ENCODE data around the gene ISYNA1. TPM values are rescaled to one million over a fixed set of nuclear protein-coding genes. Genes with fewer than 3 reads are reported as not detected.
A peak's percentile ranks its signal among the peaks of the same experiment; 100 is the strongest.

The ISYNA1 gene
- total and polyA plus RNA-seq, 2 of the 8 experiments (the other 6 are each of a cell fraction or from before 2014, with no cell fraction given): 207 to 264 TPM

DNA sequence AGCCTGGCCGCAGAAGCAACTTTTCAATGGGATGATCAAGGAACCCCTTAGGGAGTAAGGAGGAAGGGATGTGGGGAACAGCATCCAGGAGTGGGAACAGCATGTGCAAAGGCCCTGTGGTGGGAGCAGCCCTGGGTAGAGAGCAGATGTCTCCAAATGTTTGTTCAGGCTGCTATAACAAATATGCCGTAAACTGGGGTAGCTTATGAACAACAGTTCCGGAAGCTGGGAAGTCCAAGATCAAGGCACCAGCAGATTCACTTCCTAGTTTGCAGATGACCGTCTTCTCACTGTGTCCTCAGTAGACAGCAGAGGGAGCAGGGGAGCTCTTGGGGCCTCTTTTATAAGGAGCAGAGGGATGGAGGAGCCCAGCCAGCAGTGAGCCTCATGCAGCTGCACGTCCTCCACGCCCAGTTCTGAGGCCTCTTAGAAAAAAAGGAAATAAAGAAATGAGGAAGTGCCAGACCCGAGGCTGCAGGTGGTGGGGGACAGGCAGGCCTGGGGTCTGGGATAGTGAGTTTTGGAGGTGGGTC is 36.3 kb downstream of the ISYNA1 start (continued):
- TF ChIP-seq POLR2A (IDR thresholded peaks at IDR 0.05; ENCODE audit: control extremely low read depth in 1 of 2, low read depth in 2 of 2, low read length in 2 of 2): no peak
- TF ChIP-seq, protein P1, sequence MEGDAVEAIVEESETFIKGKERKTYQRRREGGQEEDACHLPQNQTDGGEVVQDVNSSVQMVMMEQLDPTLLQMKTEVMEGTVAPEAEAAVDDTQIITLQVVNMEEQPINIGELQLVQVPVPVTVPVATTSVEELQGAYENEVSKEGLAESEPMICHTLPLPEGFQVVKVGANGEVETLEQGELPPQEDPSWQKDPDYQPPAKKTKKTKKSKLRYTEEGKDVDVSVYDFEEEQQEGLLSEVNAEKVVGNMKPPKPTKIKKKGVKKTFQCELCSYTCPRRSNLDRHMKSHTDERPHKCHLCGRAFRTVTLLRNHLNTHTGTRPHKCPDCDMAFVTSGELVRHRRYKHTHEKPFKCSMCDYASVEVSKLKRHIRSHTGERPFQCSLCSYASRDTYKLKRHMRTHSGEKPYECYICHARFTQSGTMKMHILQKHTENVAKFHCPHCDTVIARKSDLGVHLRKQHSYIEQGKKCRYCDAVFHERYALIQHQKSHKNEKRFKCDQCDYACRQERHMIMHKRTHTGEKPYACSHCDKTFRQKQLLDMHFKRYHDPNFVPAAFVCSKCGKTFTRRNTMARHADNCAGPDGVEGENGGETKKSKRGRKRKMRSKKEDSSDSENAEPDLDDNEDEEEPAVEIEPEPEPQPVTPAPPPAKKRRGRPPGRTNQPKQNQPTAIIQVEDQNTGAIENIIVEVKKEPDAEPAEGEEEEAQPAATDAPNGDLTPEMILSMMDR (IDR thresholded peaks at IDR 0.05; ENCODE audit: control extremely low read depth in 1 of 3, insufficient read depth in 1 of 3, low read depth in 1 of 3, low read length in 3 of 3): peak; percentile 41 to 62 (median 48)
